Measurements from ENCODE around the gene RFX5. TPM values are rescaled to one million over a fixed set of nuclear protein-coding genes. Genes with fewer than 3 reads are reported as not detected.

Gene RFX5
- polyA plus RNA-seq, 3 donors: 39.3 to 66.3 (median 43.5) TPM

DNA sequence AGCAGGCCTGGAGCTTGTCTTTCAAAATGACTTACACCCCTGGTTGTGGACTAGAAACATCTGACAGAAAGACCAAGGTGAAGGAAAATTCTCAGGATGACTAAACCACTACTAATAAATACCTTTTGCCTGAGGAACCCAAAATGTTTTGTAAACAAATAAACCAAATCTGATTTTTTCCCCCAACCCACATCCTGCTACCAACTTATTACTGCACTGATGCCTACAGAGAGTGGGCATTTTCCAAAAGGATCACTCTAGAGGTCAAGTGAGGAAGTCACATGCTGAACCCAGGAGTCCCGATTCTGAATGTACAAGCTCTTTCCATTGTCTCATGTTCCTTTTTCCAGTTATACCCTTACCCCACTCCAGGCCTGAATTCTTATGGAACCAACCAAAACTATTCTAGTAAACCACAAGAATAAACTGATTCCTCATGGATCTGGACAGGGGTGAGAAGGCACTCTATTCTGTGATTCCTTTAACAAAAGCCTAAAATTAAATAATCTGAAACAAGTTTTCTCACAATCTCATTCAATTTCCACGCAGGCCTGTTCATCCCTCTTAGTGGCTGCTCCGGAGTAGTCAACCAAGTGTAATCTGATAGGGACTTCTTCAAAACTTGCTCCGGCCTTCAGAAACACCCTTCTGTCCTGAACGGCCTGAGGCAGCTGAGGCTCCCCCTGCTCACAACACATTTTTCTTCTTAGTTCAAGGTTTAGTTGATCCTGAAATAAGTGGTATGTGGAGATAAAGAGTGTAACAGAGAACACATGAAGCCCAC is 21.2 kb downstream of the RFX5 start:
- TF ChIP-seq, protein P1, sequence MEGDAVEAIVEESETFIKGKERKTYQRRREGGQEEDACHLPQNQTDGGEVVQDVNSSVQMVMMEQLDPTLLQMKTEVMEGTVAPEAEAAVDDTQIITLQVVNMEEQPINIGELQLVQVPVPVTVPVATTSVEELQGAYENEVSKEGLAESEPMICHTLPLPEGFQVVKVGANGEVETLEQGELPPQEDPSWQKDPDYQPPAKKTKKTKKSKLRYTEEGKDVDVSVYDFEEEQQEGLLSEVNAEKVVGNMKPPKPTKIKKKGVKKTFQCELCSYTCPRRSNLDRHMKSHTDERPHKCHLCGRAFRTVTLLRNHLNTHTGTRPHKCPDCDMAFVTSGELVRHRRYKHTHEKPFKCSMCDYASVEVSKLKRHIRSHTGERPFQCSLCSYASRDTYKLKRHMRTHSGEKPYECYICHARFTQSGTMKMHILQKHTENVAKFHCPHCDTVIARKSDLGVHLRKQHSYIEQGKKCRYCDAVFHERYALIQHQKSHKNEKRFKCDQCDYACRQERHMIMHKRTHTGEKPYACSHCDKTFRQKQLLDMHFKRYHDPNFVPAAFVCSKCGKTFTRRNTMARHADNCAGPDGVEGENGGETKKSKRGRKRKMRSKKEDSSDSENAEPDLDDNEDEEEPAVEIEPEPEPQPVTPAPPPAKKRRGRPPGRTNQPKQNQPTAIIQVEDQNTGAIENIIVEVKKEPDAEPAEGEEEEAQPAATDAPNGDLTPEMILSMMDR (IDR thresholded peaks at IDR 0.05): no peak
- Histone ChIP-seq H2AFZ (ENCODE audit: insufficient read depth, low read depth, low read length, poor library complexity, severe bottlenecking) (peak overlapping the region; percentile 63), H4K20me1 (ENCODE audit: insufficient read depth, low read length) (peaks cover 35% of the 10 kb centered on the region), H3K36me3 (replicated peaks in 1 of 2; ENCODE audit: control insufficient read depth in 1 of 2, insufficient read depth in 2 of 2, low read length in 2 of 2) (peaks cover 24 to 38% of the 10 kb centered on the region in 2 donors), H3K27ac (ENCODE audit: low read depth in 1 of 2, low read length in 2 of 2) (peak overlapping the region; percentile 21 to 86), H3K4me2 (replicated peaks; ENCODE audit: extremely low read depth, low read length, poor library complexity, severe bottlenecking) (peak overlapping the region; percentile 87), H3K9me3 (replicated peaks in 1 of 2; ENCODE audit: control insufficient read depth in 1 of 2, insufficient read depth in 1 of 2, low read length in 2 of 2) (no peaks in the 10 kb centered on the region), H3K27me3 (ENCODE audit: control insufficient read depth in 2 of 2, insufficient read depth in 2 of 2, low read length in 2 of 2) (no peaks in the 10 kb centered on the region), H3K4me3 (replicated peaks in 1 of 3; ENCODE audit: low read depth in 2 of 3, low read length in 3 of 3) (peak overlapping the region in 2 of 3 experiments; percentile 80 to 91), H3K79me2 (ENCODE audit: insufficient read depth, low read length) (peaks cover 61% of the 10 kb centered on the region), H3K9ac (ENCODE audit: insufficient read depth, low read length, poor library complexity, severe bottlenecking) (peak overlapping the region; percentile 84), H3K4me1 (ENCODE audit: control insufficient read depth in 1 of 2, insufficient read depth in 2 of 2, low read length in 2 of 2) (peaks cover 30 to 35% of the 10 kb centered on the region in 2 donors)
- WGBS (ENCODE audit: insufficient coverage): 76% methylated on average over 3 of the region's 5 CpGs
- H3K4me1 Mint-ChIP-seq: peaks cover 38% of the 10 kb centered on the region
- peaks cover 0 to 2% (median 0%) of the 10 kb centered on the region in 7 donors for H3K9me3 Mint-ChIP-seq
- peak overlapping the region; percentile 89 to 99 for H3K4me3 Mint-ChIP-seq
- intact Hi-C loops (cut with micrococcal nuclease): loop anchor here in 1 of 2 donors (2.0 kb wide), 1 partner anchor 15 kb away; no protein-coding TSS in a partner anchor
- H3K27me3 Mint-ChIP-seq (ENCODE audit: low read depth in 3 of 3): peaks cover 1 to 2% (median 1%) of the 10 kb centered on the region in 3 donors
- peaks cover 29 to 41% of the 10 kb centered on the region in 2 donors for H3K36me3 Mint-ChIP-seq
- peak overlapping the region; percentile 95 to 100 (median 97) for H3K27ac Mint-ChIP-seq
- DNase-seq: no peak

DNA sequence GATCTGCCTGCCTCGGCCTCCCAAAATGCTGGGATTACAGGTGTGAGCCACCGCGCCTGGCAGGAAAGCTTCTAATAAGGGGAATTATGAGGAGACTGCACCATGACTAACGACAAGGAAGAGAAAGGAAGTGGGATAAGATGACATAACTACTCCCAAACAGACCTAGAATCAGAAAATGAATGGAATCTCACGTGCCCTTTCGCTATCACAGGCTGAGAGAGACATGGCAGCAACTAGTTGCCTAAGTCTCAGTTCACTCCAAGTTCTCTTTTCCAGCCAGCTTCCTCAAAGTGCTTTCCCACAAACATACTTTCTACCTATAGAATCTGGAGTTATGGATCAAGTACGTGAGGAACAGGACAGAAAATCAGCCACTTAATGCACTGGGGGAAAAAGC is 21.8 kb downstream of the RFX5 start:
- Histone ChIP-seq H3K36me3 (replicated peaks in 1 of 2; ENCODE audit: control insufficient read depth in 1 of 2, insufficient read depth in 2 of 2, low read length in 2 of 2) (peaks cover 31 to 44% of the 10 kb centered on the region in 2 donors), H3K27ac (ENCODE audit: low read depth in 1 of 2, low read length in 2 of 2) (peak overlapping the region in 1 of 2 donors; percentile 86), H3K4me3 (replicated peaks in 1 of 3; ENCODE audit: low read depth in 2 of 3, low read length in 3 of 3) (peak overlapping the region in 1 of 3 experiments; percentile 80), H3K4me1 (ENCODE audit: control insufficient read depth in 1 of 2, insufficient read depth in 2 of 2, low read length in 2 of 2) (peaks cover 30 to 35% of the 10 kb centered on the region in 2 donors), H2AFZ (ENCODE audit: insufficient read depth, low read depth, low read length, poor library complexity, severe bottlenecking) (no peak overlapping the region), H3K27me3 (ENCODE audit: control insufficient read depth in 2 of 2, insufficient read depth in 2 of 2, low read length in 2 of 2) (no peaks in the 10 kb centered on the region), H3K9me3 (replicated peaks in 1 of 2; ENCODE audit: control insufficient read depth in 1 of 2, insufficient read depth in 1 of 2, low read length in 2 of 2) (no peaks in the 10 kb centered on the region), H3K79me2 (ENCODE audit: insufficient read depth, low read length) (peaks cover 68% of the 10 kb centered on the region), H3K4me2 (replicated peaks; ENCODE audit: extremely low read depth, low read length, poor library complexity, severe bottlenecking) (peak overlapping the region; percentile 87), H4K20me1 (ENCODE audit: insufficient read depth, low read length) (peaks cover 41% of the 10 kb centered on the region), H3K9ac (ENCODE audit: insufficient read depth, low read length, poor library complexity, severe bottlenecking) (no peak overlapping the region)
- intact Hi-C loops (cut with micrococcal nuclease): no loop called here
- peaks cover 0 to 1% (median 0%) of the 10 kb centered on the region in 3 donors for H3K27me3 Mint-ChIP-seq (ENCODE audit: low read depth in 3 of 3)
- peak overlapping the region; percentile 20 to 30 for H3K4me3 Mint-ChIP-seq
- H3K27ac Mint-ChIP-seq: peak overlapping the region; percentile 37 to 100 (median 96)
- peaks cover 0 to 2% (median 0%) of the 10 kb centered on the region in 7 donors for H3K9me3 Mint-ChIP-seq
- DNase-seq: peak in 2 of 3 donors; percentile 18 to 48
- TF ChIP-seq, protein P1 (IDR thresholded peaks at IDR 0.05): no peak
- peaks cover 38% of the 10 kb centered on the region for H3K4me1 Mint-ChIP-seq
- peaks cover 35 to 47% of the 10 kb centered on the region in 2 donors for H3K36me3 Mint-ChIP-seq
- WGBS (ENCODE audit: insufficient coverage): no CpG with 5 or more reads among the region's 7 CpGs

Measured in CD14-positive monocyte (primary cell).